ENCODE results near the gene RNF126.

GRCh38 chr19:657611-658010 is 5.4 kb downstream of the RNF126 start:
- no peak for TF ChIP-seq CTCF (conservative IDR thresholded peaks at IDR 0.05; ENCODE audit: low read depth in 2 of 2)
- TF ChIP-seq EZH2 (IDR thresholded peaks at IDR 0.05; ENCODE audit: low read depth, unreplicated experiment), result no peak
- no peak for TF ChIP-seq POLR2AphosphoS5 (IDR thresholded peaks at IDR 0.05; ENCODE audit: low read depth)
- TF ChIP-seq REST (IDR thresholded peaks at IDR 0.05; ENCODE audit: unreplicated experiment), result no peak
- no peak for TF ChIP-seq ZNF331 (CRISPR knock-in tag; IDR thresholded peaks at IDR 0.05; ENCODE audit: low read depth)
- no peak for TF ChIP-seq EZH2phosphoT487 (IDR thresholded peaks at IDR 0.05; ENCODE audit: unreplicated experiment)
- no peak for TF ChIP-seq STAT1 (IDR thresholded peaks at IDR 0.05; ENCODE audit: unreplicated experiment)
